HG02970 (cell line): ENCODE measurements around the gene TMEM255A.

ENCODE experiments used
- ATAC-seq: cut with Tn5 transposase; IDR thresholded peaks from one replicate; pipeline ENCODE4 v1.9.1; 2021; ENCODE audit warnings: mild to moderate bottlenecking, moderate library complexity, moderate number of reproducible peaks; ENCODE audit not compliant: unreplicated experiment, low FRiP score

The TMEM255A gene

GRCh38 chrX:120271218-120271617, 40.0 kb downstream of the TMEM255A start:
- no peak for ATAC-seq

- no peak for ATAC-seq
These were observed 40.7 kb downstream of the TMEM255A start for GRCh38 chrX:120270567-120270966.

- no peak for ATAC-seq
These were observed 41.8 kb downstream of the TMEM255A start for GRCh38 chrX:120269373-120270035.

GRCh38 chrX:120264341-120264740, 46.9 kb downstream of the TMEM255A start:
- no peak for ATAC-seq

- ATAC-seq, result no peak
These were observed 48.2 kb downstream of the TMEM255A start for GRCh38 chrX:120262859-120263708.

GRCh38 chrX:120260369-120260768, 50.9 kb downstream of the TMEM255A start:
- no peak for ATAC-seq

- no peak for ATAC-seq
These were observed 57.5 kb downstream of the TMEM255A start for GRCh38 chrX:120253784-120254183.

- ATAC-seq, result no peak
These were observed 59.7 kb downstream of the TMEM255A start for GRCh38 chrX:120251471-120252011.

GRCh38 chrX:120250522-120251271, 60.6 kb downstream of the TMEM255A start, which contains the start of gene ZBTB33:
ZBTB33 (plus strand) TSS chrX:120250812; CDS start chrX:120253416, 2,604 bp downstream.
- ATAC-seq, result peak; percentile 93

- no peak for ATAC-seq
These were observed 66.3 kb downstream of the TMEM255A start for GRCh38 chrX:120244735-120245498.

- ATAC-seq, result no peak
These were observed 66.9 kb downstream of the TMEM255A start for GRCh38 chrX:120244395-120244734.

- no peak for ATAC-seq
These were observed 68.4 kb downstream of the TMEM255A start for GRCh38 chrX:120242813-120243212.

GRCh38 chrX:120238933-120239332, 72.3 kb downstream of the TMEM255A start:
- no peak for ATAC-seq

- no peak for ATAC-seq
These were observed 74.4 kb downstream of the TMEM255A start for GRCh38 chrX:120236687-120237479.

GRCh38 chrX:120235284-120235683, 76.0 kb downstream of the TMEM255A start:
- no peak for ATAC-seq

- no peak for ATAC-seq
These were observed 82.9 kb downstream of the TMEM255A start for GRCh38 chrX:120228187-120228908.

GRCh38 chrX:120224388-120224787, 86.9 kb downstream of the TMEM255A start:
- no peak for ATAC-seq

GRCh38 chrX:120223374-120223773, 87.9 kb downstream of the TMEM255A start:
- ATAC-seq, result no peak
